Right lobe of liver (tissue), 6 donors: ENCODE measurements around the gene LCNL1. TPM values are rescaled to one million over a fixed set of nuclear protein-coding genes. Genes with fewer than 3 reads are reported as not detected.

Experiments used
- ATAC-seq, 4 donors: fragments of 200-7000 bp; cut with Tn5 transposase; one replicate each; pipeline ENCODE4 v1.9.1; 2020; ENCODE audit warnings: mild to moderate bottlenecking in 4 of 4, moderate library complexity in 4 of 4
- DNase-seq, 3 donors: peaks; one replicate each; pipeline ENCODE4 v3.0.0-alpha.2; 2020
- H3K27ac ChIP-seq, 3 donors: fragments of 200-600 bp; one replicate each; pipeline ENCODE4 v1.8.0; 2022
- H3K27me3 ChIP-seq, 2 donors: fragments of 200-600 bp; one replicate each; pipeline ENCODE4 v1.8.0; 2022
- H3K36me3 ChIP-seq, 4 donors: fragments of 200-600 bp; sonication (generic) in 1 of 4; one replicate each; pipeline versions ENCODE4 v1.5.1 to v1.8.0; 2017 to 2022; ENCODE audit warnings: control low read depth in 1 of 4
- H3K4me1 ChIP-seq, 4 donors: fragments of 200-600 bp; sonication (generic) in 1 of 4; one replicate each; pipeline versions ENCODE4 v1.5.1 to v1.8.0; 2017 to 2022; ENCODE audit warnings: control low read depth in 1 of 4
- H3K4me3 ChIP-seq, 3 donors: fragments of 200-600 bp; one replicate each; pipeline ENCODE4 v1.8.0; 2022
- H3K9me3 ChIP-seq, 4 donors: fragments of 200-600 bp; sonication (generic) in 1 of 4; one replicate each; pipeline versions ENCODE4 v1.5.1 to v1.8.0; 2017 to 2022; ENCODE audit warnings: control low read depth in 1 of 4
- POLR2A ChIP-seq: fragments of 450-650 bp; IDR thresholded peaks from one replicate; pipeline ENCODE4 v1.6.1; 2017; ENCODE audit warnings: antibody characterized with exemption, mild to moderate bottlenecking
- WGBS: methylation state at CpG from one replicate; pipeline ENCODE4 v1.1.6; 2018; ENCODE audit warnings: low coverage, low lambda C conversion rate; ENCODE audit not compliant: insufficient coverage; ENCODE audit errors: missing lambda C conversion rate; 5-methylcytosine and 5-hydroxymethylcytosine counted together
- intact Hi-C, 2 donors: fragments of 100-400 bp; cut with DNase I; formaldehyde crosslinking; loops; one replicate each; pipeline versions ENCODE4 v1.11.2 to v1.14.1; 2022
- total RNA-seq, 6 experiments: library from RNA; depleted of rRNA in 2 of 6; stranded (reverse); fragments of >200 nt in 2 of 6; fragmentation: NEBNext Ultra II Directional in 3 of 6; extraction: Animal tissue kit (Norgen Biotek cat#: 25700) in 3 of 6; gene quantifications; one replicate each; pipeline versions ENCODE4 v1.1.0 to v1.2.4, GENCODE V29; 2016 to 2023
- TF ChIP-seq, protein P1 (sequence below), 4 donors: fragments of 200-600 bp in 3 of 4; fragments of 450-650 bp in 1 of 4; IDR thresholded peaks; one replicate each; pipeline versions ENCODE4 v1.5.1 to v1.8.0; 2016 to 2022; ENCODE audit warnings: antibody characterized with exemption in 4 of 4, mild to moderate bottlenecking in 2 of 4
- donor health status: DM: no; HTN: yes; CAD: no.
- donor health status: DM: no; HTN: no; CAD: no.
- donor health status: DM: no; HTN: no; CAD: no.
- donor health status: DM: no; HTN: yes; CAD: no.
- donor health status: DM: no; HTN: yes; CAD: no.

The LCNL1 gene
- total RNA-seq, 6 experiments from 2014 or later: not detected

DNA sequence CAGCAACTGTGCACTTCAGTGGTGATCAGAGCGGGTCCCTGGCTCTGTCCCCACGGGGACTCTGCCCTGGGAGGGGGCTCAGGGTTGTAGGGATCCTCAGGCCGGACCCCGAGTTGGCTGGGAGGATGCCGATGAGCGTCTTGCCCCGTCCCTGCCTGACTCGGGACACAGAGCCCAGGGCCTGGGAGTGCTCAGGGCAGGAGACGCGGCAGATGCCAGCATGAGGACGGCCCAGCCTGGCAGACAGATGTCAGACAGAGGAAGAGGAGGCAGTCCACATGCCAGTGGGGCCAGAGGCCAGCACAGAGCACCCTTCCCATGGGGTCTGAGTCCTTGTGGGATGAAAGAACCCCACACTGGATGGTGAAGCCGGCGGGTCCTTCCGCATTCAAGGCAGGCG, 19.5 kb upstream of the LCNL1 start:
- Histone ChIP-seq H3K9me3 (no peaks in the 10 kb centered on the region), H3K4me1 (no peaks in the 10 kb centered on the region), H3K27me3 (no peaks in the 10 kb centered on the region), H3K27ac (no peak overlapping the region), H3K36me3 (no peaks in the 10 kb centered on the region), H3K4me3 (no peak overlapping the region)
- WGBS: 62% methylated on average over 3 of the region's 15 CpGs
- intact Hi-C loops: no loop called here
- DNase-seq (no peak), ATAC-seq (no peak)
- no peak for TF ChIP-seq POLR2A
- TF ChIP-seq, protein P1, sequence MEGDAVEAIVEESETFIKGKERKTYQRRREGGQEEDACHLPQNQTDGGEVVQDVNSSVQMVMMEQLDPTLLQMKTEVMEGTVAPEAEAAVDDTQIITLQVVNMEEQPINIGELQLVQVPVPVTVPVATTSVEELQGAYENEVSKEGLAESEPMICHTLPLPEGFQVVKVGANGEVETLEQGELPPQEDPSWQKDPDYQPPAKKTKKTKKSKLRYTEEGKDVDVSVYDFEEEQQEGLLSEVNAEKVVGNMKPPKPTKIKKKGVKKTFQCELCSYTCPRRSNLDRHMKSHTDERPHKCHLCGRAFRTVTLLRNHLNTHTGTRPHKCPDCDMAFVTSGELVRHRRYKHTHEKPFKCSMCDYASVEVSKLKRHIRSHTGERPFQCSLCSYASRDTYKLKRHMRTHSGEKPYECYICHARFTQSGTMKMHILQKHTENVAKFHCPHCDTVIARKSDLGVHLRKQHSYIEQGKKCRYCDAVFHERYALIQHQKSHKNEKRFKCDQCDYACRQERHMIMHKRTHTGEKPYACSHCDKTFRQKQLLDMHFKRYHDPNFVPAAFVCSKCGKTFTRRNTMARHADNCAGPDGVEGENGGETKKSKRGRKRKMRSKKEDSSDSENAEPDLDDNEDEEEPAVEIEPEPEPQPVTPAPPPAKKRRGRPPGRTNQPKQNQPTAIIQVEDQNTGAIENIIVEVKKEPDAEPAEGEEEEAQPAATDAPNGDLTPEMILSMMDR (IDR thresholded peaks at IDR 0.05): no peak

DNA sequence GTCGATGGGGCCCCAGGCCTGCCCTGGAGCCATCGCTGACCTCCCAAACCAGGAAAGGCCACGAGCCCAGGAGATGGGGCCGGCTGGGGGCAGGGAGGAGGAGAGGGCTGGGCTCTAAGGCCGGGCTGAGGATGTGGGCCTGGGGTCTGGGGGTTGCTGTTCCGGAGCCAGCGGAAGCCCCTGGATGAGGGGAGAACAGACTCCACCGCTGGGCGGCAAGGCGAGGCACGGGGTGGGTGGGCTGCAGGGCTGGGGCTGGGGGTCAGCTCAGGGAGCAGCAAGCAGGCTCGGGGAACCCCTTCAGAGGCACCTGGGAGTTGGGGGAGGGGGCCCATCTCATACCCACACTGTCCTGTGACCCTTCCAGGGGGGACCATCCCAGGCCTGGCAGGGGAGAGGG, 19.0 kb upstream of the LCNL1 start:
- no peak for TF ChIP-seq POLR2A
- TF ChIP-seq, protein P1 (IDR thresholded peaks at IDR 0.05): no peak
- Histone ChIP-seq H3K27me3 (no peaks in the 10 kb centered on the region), H3K4me1 (no peaks in the 10 kb centered on the region), H3K36me3 (no peaks in the 10 kb centered on the region), H3K9me3 (no peaks in the 10 kb centered on the region), H3K27ac (no peak overlapping the region), H3K4me3 (no peak overlapping the region)
- no peak for DNase-seq
- intact Hi-C loops: no loop called here
- ATAC-seq: no peak
- WGBS: no CpG with 5 or more reads among the region's 12 CpGs

DNA sequence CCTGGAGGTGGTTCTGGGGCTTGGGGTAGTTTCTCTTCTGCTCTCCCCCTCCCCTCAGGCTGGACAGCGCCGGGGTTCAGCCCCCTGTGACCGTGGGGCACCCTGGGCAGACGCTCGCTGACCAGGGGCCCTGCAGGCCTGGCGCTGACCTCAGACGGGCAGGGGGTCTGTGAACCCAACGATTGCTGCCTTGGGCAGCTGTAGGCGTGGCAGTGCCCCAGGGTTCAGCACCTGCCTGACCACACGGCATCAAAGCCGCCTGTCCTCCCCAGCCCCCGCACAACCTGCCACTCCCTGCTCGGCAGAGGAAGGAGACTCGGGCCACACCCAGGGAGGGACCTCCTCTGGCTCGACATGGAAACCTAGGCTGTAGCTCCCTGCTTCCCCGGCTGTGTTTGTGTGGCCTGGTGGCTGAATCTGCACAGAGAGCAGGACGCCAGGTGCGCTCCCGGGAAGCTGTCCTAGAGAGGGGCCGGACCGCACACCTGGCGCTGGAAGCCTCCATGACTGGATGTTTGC, 18.6 kb upstream of the LCNL1 start:
- no peaks in the 10 kb centered on the region for H3K9me3 ChIP-seq
- no peak for ATAC-seq
- TF ChIP-seq, protein P1 (IDR thresholded peaks at IDR 0.05): no peak
- no peak for TF ChIP-seq POLR2A
- no peak overlapping the region for H3K27ac ChIP-seq
- H3K36me3 ChIP-seq: no peaks in the 10 kb centered on the region
- intact Hi-C loops: no loop called here
- WGBS: 87% methylated on average over 3 of the region's 22 CpGs
- no peaks in the 10 kb centered on the region for H3K27me3 ChIP-seq
- DNase-seq: no peak
- no peaks in the 10 kb centered on the region for H3K4me1 ChIP-seq
- no peak overlapping the region for H3K4me3 ChIP-seq

DNA sequence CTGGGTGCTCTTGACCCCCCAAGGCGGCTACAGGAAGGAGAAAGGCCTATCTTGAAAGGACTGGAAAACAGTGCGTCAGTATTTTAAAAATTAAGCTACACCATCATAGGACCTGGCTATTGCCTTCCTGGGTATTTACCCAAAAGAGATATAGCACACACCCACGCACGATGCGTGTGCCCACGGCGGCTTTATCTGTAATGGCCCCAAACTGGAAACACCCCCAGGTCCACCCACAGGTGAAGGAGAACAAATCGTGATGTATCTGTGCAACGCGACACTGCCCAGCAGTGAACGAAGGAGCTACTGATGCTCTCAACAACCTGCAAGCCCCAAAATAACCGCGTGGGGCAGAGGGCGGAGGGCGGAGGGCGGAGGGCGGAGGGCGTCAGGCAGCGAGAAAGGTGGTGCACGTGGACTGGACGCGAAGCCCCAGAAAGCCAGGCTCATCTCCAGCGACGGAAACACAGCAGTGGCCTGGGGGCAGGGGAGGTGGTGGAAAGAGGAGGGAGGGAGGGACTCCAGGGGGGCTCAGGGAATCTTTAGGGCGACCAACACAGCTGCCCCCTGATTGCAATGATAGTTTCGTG, 17.9 kb upstream of the LCNL1 start:
- no peaks in the 10 kb centered on the region for H3K27me3 ChIP-seq
- TF ChIP-seq POLR2A: no peak
- TF ChIP-seq, protein P1 (IDR thresholded peaks at IDR 0.05): no peak
- no peak overlapping the region for H3K4me3 ChIP-seq
- no peaks in the 10 kb centered on the region for H3K36me3 ChIP-seq
- ATAC-seq (no peak), DNase-seq (no peak)
- intact Hi-C loops: no loop called here
- H3K27ac ChIP-seq: no peak overlapping the region
- H3K4me1 ChIP-seq: no peaks in the 10 kb centered on the region
- no peaks in the 10 kb centered on the region for H3K9me3 ChIP-seq
- 75% methylated on average over 20 of the region's 26 CpGs for WGBS
